Measurements from ENCODE around the gene CYTH1.

Gene CYTH1

GRCh38 chr17:78789663-78790181 is 7.6 kb upstream of the CYTH1 start:
- DNase-seq (ENCODE audit: low read depth), result no peak
- no peak for TF ChIP-seq CTCF (IDR thresholded peaks at IDR 0.05; ENCODE audit: insufficient read depth, low read depth, low read length, missing control alignments)
- H3K4me3 ChIP-seq (ENCODE audit: low read length), result no peak overlapping the region

GRCh38 chr17:78789149-78789662 is 7.1 kb upstream of the CYTH1 start:
- H3K4me3 ChIP-seq (ENCODE audit: low read length), result no peak overlapping the region
- no peak for DNase-seq (ENCODE audit: low read depth)
- TF ChIP-seq CTCF (IDR thresholded peaks at IDR 0.05; ENCODE audit: insufficient read depth, low read depth, low read length, missing control alignments), result no peak

- H3K4me3 ChIP-seq (ENCODE audit: low read length), result no peak overlapping the region
- no peak for DNase-seq (ENCODE audit: low read depth)
- TF ChIP-seq CTCF (IDR thresholded peaks at IDR 0.05; ENCODE audit: insufficient read depth, low read depth, low read length, missing control alignments), result no peak
These were observed 6.4 kb upstream of the CYTH1 start for GRCh38 chr17:78788451-78788850.

GRCh38 chr17:78787444-78787843 is 5.4 kb upstream of the CYTH1 start:
- DNase-seq (ENCODE audit: low read depth), result peak; percentile 80
- peak; percentile 13 for TF ChIP-seq CTCF (IDR thresholded peaks at IDR 0.05; ENCODE audit: insufficient read depth, low read depth, low read length, missing control alignments)
- H3K4me3 ChIP-seq (ENCODE audit: low read length), result no peak overlapping the region

GRCh38 chr17:78785663-78786057 is 3.6 kb upstream of the CYTH1 start:
- no peak overlapping the region for H3K4me3 ChIP-seq (ENCODE audit: low read length)
- no peak for TF ChIP-seq CTCF (IDR thresholded peaks at IDR 0.05; ENCODE audit: insufficient read depth, low read depth, low read length, missing control alignments)
- no peak for DNase-seq (ENCODE audit: low read depth)

GRCh38 chr17:78785011-78785662 is 3.1 kb upstream of the CYTH1 start:
- no peak for DNase-seq (ENCODE audit: low read depth)
- TF ChIP-seq CTCF (IDR thresholded peaks at IDR 0.05; ENCODE audit: insufficient read depth, low read depth, low read length, missing control alignments), result no peak
- no peak overlapping the region for H3K4me3 ChIP-seq (ENCODE audit: low read length)

- no peak overlapping the region for H3K4me3 ChIP-seq (ENCODE audit: low read length)
- no peak for TF ChIP-seq CTCF (IDR thresholded peaks at IDR 0.05; ENCODE audit: insufficient read depth, low read depth, low read length, missing control alignments)
- no peak for DNase-seq (ENCODE audit: low read depth)
These were observed 2.3 kb upstream of the CYTH1 start for GRCh38 chr17:78784352-78784751.

Data from epithelial cell of esophagus (primary cell).